Activated T-cell treated with anti-CD3 and anti-CD28 coated beads for 24 hours (primary cell): ENCODE measurements around the gene DLGAP5.

Source experiments
- DNase-seq: peaks from one replicate; pipeline ENCODE4 v3.0.0-alpha.2; 2020; ENCODE audit warnings: low read depth

DLGAP5 gene

GRCh38 chr14:55109836-55110235 lies 81.5 kb downstream of the DLGAP5 start:
- no peak for DNase-seq

GRCh38 chr14:55107766-55108554 lies 83.4 kb downstream of the DLGAP5 start:
- DNase-seq = no peak

- DNase-seq = no peak
Observed at GRCh38 chr14:55105991-55106390, 85.4 kb downstream of the DLGAP5 start.

- no peak for DNase-seq
Observed at GRCh38 chr14:55103971-55104954, 87.1 kb downstream of the DLGAP5 start.

GRCh38 chr14:55103005-55103640 lies 88.3 kb downstream of the DLGAP5 start:
- DNase-seq = peak; percentile 30

GRCh38 chr14:55102141-55102621 lies 89.2 kb downstream of the DLGAP5 start:
- DNase-seq = peak; percentile 26

GRCh38 chr14:55101698-55102097 lies 89.7 kb downstream of the DLGAP5 start:
- no peak for DNase-seq

- no peak for DNase-seq
Observed at GRCh38 chr14:55099756-55100155, 91.6 kb downstream of the DLGAP5 start.

- DNase-seq = no peak
Observed at GRCh38 chr14:55098561-55098898, 92.9 kb downstream of the DLGAP5 start.
